Measurements from ENCODE around the gene PRPH2.

The PRPH2 gene

GRCh38 chr6:42722497-42722896 lies at the start of gene PRPH2:
TSS of gene PRPH2 (minus strand) at chr6:42722597. CDS start at chr6:42722334, 263 bp downstream.
- DNase-seq: no peak

GRCh38 chr6:42771741-42772100 lies 49.3 kb upstream of the PRPH2 start:
- no peak for DNase-seq

GRCh38 chr6:42769836-42770235 lies 47.4 kb upstream of the PRPH2 start:
- peak in 1 of 3 donors; percentile 22 for DNase-seq

GRCh38 chr6:42769051-42769450 lies 46.7 kb upstream of the PRPH2 start:
- DNase-seq: no peak

GRCh38 chr6:42766163-42766670 lies 43.8 kb upstream of the PRPH2 start:
- DNase-seq: no peak

- no peak for DNase-seq
Observed at GRCh38 chr6:42764911-42765648, 42.7 kb upstream of the PRPH2 start.

- DNase-seq: no peak
Observed at GRCh38 chr6:42762950-42763349, 40.6 kb upstream of the PRPH2 start.

GRCh38 chr6:42762426-42762859 lies 40.0 kb upstream of the PRPH2 start:
- DNase-seq: no peak

GRCh38 chr6:42761287-42762067 lies 39.1 kb upstream of the PRPH2 start:
- DNase-seq: no peak

- DNase-seq: no peak
Observed at GRCh38 chr6:42758756-42759430, 36.5 kb upstream of the PRPH2 start.

GRCh38 chr6:42756722-42757121 lies 34.3 kb upstream of the PRPH2 start:
- no peak for DNase-seq

- DNase-seq: no peak
Observed at GRCh38 chr6:42754759-42755158, 32.4 kb upstream of the PRPH2 start.

GRCh38 chr6:42751055-42751454 lies 28.7 kb upstream of the PRPH2 start:
- DNase-seq: peak; percentile 32 to 41 (median 32)

- DNase-seq: no peak
Observed at GRCh38 chr6:42748203-42748898, 26.0 kb upstream of the PRPH2 start.

- peak; percentile 86 to 88 (median 87) for DNase-seq
Observed at GRCh38 chr6:42746463-42747391, 24.3 kb upstream of the PRPH2 start.

- DNase-seq: peak; percentile 98
Observed at GRCh38 chr6:42745640-42746462, 23.5 kb upstream of the PRPH2 start, which contains the start of gene TBCC. TSS of gene TBCC (minus strand) at chr6:42746103. CDS start at chr6:42746073, 30 bp downstream.

- peak in 2 of 3 donors; percentile 10 to 48 for DNase-seq
Observed at GRCh38 chr6:42745083-42745639, 22.8 kb upstream of the PRPH2 start.

- no peak for DNase-seq
Observed at GRCh38 chr6:42744351-42744893, 22.0 kb upstream of the PRPH2 start.

GRCh38 chr6:42742116-42742894 lies 19.9 kb upstream of the PRPH2 start:
- DNase-seq: no peak
